KMS-11 (cell line): ENCODE data around the gene DRAP1.

Experiments used
- H2AFZ ChIP-seq: fragments of 200-600 bp; sonication (generic); 2 replicates; pipeline ENCODE4 v1.6.1; 2016; ENCODE audit warnings: antibody characterized with exemption, mixed run types, low read depth
- H3K27ac ChIP-seq: fragments of 200-600 bp; sonication (generic); 2 replicates; pipeline ENCODE4 v1.6.1; 2016; ENCODE audit warnings: mild to moderate bottlenecking, mixed run types
- H3K27me3 ChIP-seq: fragments of 200-600 bp; sonication (generic); 2 replicates; pipeline ENCODE4 v1.6.1; 2017; ENCODE audit warnings: mild to moderate bottlenecking, low read depth, mixed run types, moderate library complexity; ENCODE audit not compliant: insufficient read depth
- H3K36me3 ChIP-seq: fragments of 200-600 bp; sonication (generic); 2 replicates; pipeline ENCODE4 v1.6.1; 2017; ENCODE audit warnings: mild to moderate bottlenecking, mixed run types; ENCODE audit not compliant: insufficient read depth
- H3K4me1 ChIP-seq: fragments of 200-600 bp; sonication (generic); 2 replicates; pipeline ENCODE4 v1.6.1; 2016; ENCODE audit warnings: mild to moderate bottlenecking, low read depth, mixed run types; ENCODE audit not compliant: poor library complexity, severe bottlenecking
- H3K4me2 ChIP-seq: fragments of 200-600 bp; sonication (generic); 2 replicates; pipeline ENCODE4 v1.7.0; 2016; ENCODE audit warnings: mild to moderate bottlenecking, mixed run types
- H3K4me3 ChIP-seq: fragments of 200-600 bp; sonication (generic); IDR thresholded peaks from 2 replicates; pipeline ENCODE4 v1.6.1; 2017; ENCODE audit warnings: low read depth, low read length, mixed read lengths; ENCODE audit not compliant: insufficient read depth
- H3K79me2 ChIP-seq: fragments of 200-600 bp; sonication (generic); 2 replicates; pipeline ENCODE4 v1.6.1; 2016; ENCODE audit warnings: low read depth, mixed run types; ENCODE audit not compliant: insufficient read depth
- H3K9ac ChIP-seq: fragments of 200-600 bp; sonication (generic); 2 replicates; pipeline ENCODE4 v1.6.1; 2016; ENCODE audit warnings: mild to moderate bottlenecking, mixed run types
- H4K20me1 ChIP-seq: fragments of 200-600 bp; sonication (generic); 2 replicates; pipeline ENCODE4 v1.6.1; 2016; ENCODE audit warnings: mild to moderate bottlenecking, mixed run types; ENCODE audit not compliant: insufficient read depth
- CTCF ChIP-seq: fragments of 200-600 bp; sonication (generic); conservative IDR thresholded peaks from 2 replicates; pipeline ENCODE4 v1.6.1; 2017; ENCODE audit warnings: low read depth, mild to moderate bottlenecking, antibody characterized with exemption, low read length, moderate library complexity, mixed read lengths

Gene DRAP1

GRCh38 chr11:65883786-65884715, 35.2 kb upstream of the DRAP1 start:
- Histone ChIP-seq H3K27me3 (no peaks in the 10 kb centered on the region), H3K4me3 (no peak overlapping the region), H3K27ac (no peak overlapping the region), H3K36me3 (no peaks in the 10 kb centered on the region), H2AFZ (no peak overlapping the region), H4K20me1 (no peaks in the 10 kb centered on the region), H3K4me1 (peaks cover 28% of the 10 kb centered on the region), H3K79me2 (peaks cover 7% of the 10 kb centered on the region; the same call in 1 of the 2 replicates), H3K9ac (no peak overlapping the region), H3K4me2 (no peak overlapping the region)
- TF ChIP-seq CTCF = no peak

- Histone ChIP-seq H3K4me2 (peak overlapping the region; percentile 17; the same call in 1 of the 2 replicates), H3K4me3 (no peak overlapping the region), H3K27me3 (no peaks in the 10 kb centered on the region), H3K36me3 (no peaks in the 10 kb centered on the region), H4K20me1 (no peaks in the 10 kb centered on the region), H3K4me1 (peaks cover 34% of the 10 kb centered on the region), H2AFZ (no peak overlapping the region), H3K9ac (no peak overlapping the region), H3K27ac (no peak overlapping the region), H3K79me2 (peaks cover 7% of the 10 kb centered on the region; the same call in 1 of the 2 replicates)
- peak; percentile 97 for TF ChIP-seq CTCF
These were observed 34.5 kb upstream of the DRAP1 start for GRCh38 chr11:65884716-65885092.

GRCh38 chr11:65885231-65885630, 34.0 kb upstream of the DRAP1 start:
- peaks cover 40% of the 10 kb centered on the region for H3K4me1 ChIP-seq

More at GRCh38 chr11:65885231-65885630, 34.0 kb upstream of the DRAP1 start:
- no peaks in the 10 kb centered on the region for H4K20me1 ChIP-seq
- no peak overlapping the region for H3K27ac ChIP-seq
- no peak overlapping the region for H3K9ac ChIP-seq
- H3K4me2 ChIP-seq = peak overlapping the region; percentile 17; the same call in 1 of the 2 replicates
- no peaks in the 10 kb centered on the region for H3K36me3 ChIP-seq
- no peak overlapping the region for H2AFZ ChIP-seq
- peaks cover 7% of the 10 kb centered on the region; the same call in 1 of the 2 replicates for H3K79me2 ChIP-seq
- H3K4me3 ChIP-seq = no peak overlapping the region
- no peak for TF ChIP-seq CTCF
- no peaks in the 10 kb centered on the region for H3K27me3 ChIP-seq
